Muscle of arm (tissue), 12 donors: Measurements from ENCODE around the gene GPR146. TPM values are rescaled to one million over a fixed set of nuclear protein-coding genes. Genes with fewer than 3 reads are reported as not detected.
"Not testable (repeated sequence)": the region's sequence is repeated elsewhere in the genome, so short reads cannot be mapped to it uniquely, and the experiment has no call there.

ENCODE experiments used
- DNase-seq: peaks from one replicate; pipeline ENCODE4 v3.0.0-alpha.2; 2013
- polyA plus RNA-seq, 12 donors: library from polyadenylated mRNA; unstranded; fragments of 120-200 nt; gene quantifications; one replicate each; pipeline ENCODE4 v1.2.1, GENCODE V29; 2013; ENCODE audit not compliant: insufficient read length in 12 of 12

Gene GPR146
- polyA plus RNA-seq, 12 donors, result 2.0 to 4.8 (median 3.3) TPM; not detected in 2

DNA sequence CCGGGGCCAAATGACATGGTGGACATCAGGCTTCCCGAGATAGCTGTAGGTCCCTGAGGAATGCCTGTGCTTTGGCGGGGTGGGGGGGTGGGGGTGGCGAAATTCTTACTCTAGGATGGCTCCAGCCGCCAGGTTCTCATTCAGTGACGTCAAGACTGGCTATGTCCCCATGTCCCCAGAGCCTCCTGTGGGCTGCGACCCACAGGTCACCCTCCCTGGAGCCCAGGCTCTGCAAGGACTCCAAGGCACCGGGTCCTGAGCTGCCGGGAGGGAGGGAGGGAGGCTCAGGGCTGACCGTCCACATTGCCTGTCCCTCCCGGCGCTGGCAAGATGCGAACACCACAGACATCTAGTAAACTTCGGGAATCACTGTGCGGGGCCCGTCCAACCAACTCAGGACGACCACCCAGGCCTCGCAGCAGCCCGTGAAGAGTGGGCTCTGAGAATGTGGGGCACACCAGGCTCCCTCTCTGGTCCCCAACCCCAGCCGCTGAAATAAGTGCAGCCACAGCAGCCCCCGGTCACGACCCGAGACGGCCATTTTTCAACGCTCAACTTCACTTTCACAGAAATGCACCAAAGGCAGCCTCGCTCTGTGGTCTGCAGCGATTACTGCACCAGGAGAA, 12.6 kb downstream of the GPR146 start:
- no peak for DNase-seq

GRCh38 chr7:1057416-1058291, 13.3 kb downstream of the GPR146 start:
- DNase-seq, result no peak

DNA sequence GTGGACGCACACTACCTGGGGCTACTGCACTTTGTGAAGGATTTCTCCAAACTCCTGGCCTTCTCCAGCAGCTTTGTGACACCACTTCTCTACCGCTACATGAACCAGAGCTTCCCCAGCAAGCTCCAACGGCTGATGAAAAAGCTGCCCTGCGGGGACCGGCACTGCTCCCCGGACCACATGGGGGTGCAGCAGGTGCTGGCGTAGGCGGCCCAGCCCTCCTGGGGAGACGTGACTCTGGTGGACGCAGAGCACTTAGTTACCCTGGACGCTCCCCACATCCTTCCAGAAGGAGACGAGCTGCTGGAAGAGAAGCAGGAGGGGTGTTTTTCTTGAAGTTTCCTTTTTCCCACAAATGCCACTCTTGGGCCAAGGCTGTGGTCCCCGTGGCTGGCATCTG, 14.0 kb downstream of the GPR146 start:
- no peak for DNase-seq

- no peak for DNase-seq
Measured at GRCh38 chr7:1058821-1059199, 14.5 kb downstream of the GPR146 start.

GRCh38 chr7:1059200-1060091, 15.1 kb downstream of the GPR146 start:
- no peak for DNase-seq

DNA sequence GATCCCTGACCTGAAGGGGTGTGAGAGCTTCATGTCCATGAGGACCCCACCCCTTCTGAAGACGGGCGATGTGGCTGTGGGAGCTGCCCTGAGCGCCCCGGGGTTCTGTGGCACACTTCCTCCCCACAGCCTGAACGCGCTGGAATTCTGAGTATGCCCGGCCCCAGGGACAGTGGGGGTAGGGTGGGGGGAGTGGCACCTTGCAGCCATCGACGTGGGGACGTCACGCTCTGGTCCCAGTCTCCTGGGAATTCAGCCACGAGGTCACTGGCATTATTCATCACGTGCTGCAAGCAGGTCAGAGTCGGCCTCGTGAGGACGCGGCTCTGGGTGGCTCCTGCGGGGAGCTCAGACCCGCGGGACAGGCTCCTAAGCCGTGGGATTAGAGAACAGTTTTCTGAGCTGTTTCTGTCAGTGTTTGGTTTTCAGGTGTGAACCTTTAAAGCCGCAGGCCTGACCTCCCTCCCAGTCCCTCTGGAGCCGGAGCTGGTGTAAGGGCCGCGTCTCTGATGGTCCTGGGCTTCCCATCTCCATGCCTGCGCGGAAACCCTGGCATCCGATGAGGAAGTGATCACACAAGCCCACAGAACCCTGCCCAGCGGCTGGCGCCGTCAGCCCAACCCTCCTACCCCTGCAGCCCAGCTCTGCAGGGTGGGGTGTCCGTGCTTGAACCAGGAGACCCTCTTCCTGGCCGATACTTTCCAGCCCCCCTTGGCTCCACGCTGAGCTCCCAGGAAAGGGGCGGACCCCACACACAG, 16.1 kb downstream of the GPR146 start:
- DNase-seq, result no peak

DNA sequence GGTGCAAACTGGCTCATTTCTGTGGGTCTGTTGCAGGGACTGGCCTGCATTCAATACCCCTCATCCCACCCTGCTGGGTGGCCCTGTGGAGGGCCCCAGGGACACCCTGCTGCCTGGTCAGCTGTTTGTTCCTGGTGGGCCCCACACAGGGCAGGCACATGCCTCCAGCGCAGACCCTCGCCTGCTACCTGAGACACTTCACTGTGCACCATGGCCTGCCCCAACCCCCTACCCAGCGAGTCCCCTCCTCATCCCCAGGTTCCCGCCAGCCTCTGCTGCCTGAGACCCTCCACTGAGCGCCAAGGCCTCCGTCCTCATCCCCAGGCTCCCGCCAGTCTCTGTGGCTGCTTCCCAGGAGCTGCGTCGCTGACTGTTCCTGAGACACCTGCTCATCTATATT, 16.8 kb downstream of the GPR146 start:
- DNase-seq, result no peak

DNA sequence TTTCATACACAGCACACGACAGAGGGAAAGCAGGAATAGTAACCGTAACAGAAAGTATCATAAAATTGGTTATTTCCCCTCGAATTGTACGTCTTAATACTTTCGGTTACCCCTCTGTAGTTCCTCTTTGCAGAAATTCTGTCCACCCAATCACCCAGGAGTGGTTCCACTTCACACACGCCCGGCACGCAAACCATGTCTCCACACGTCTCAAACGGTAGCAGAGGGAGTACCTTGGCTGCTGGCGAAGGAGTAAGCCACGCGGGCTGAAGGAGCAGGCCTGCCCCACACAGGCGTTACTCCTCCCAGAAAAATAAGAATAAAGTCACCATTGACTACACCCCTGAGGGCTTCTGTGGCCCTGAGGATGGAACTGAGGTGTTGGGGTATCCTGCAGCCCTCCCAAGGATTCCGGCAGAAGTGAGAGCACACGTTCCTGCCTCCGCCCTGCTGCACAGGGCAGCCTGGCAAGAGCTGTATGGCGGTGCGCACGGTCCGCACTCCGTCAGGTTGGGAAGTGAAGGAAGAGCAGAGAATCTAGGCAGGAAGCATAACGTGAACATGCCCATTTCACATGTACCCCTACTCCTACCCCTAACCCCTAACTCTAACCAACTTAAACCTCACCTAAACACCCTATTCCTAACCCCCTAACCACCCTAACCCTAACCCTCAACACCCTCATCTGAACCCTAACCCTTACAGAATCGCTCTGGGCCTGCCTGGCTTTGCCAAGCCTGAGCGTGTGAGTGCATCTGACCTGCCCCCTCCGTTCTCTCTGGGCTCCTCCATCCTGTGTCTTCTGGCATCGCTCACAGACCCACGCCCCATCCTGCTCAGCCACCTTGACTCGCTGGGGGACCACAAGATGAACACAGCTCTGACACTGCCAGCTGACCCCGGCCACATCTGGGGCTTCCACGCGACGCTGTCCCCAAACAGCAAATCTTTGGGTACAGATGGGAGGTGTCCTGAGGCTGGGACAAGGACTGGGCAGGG, 18.2 kb downstream of the GPR146 start:
- DNase-seq, result no peak

DNA sequence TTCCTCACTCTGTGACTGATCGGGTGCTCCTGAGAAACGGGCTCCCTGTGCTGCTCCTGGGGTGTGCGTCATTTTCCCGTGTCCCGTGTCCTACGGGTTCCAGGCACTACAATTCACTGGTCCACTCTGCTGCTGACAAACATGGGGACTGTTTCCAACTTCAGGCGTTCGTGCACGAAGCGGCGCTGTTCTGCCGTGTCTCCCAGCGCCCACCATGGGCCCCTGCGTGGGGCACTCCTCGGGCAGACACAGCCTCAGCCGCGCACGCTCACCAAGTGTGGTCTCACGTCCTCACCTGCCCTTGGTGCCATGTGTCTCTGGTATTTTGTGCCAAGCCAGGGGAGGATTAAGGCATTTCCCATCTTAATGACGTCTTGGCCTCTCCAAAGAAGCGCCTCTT, 19.0 kb downstream of the GPR146 start:
- no peak for DNase-seq

DNA sequence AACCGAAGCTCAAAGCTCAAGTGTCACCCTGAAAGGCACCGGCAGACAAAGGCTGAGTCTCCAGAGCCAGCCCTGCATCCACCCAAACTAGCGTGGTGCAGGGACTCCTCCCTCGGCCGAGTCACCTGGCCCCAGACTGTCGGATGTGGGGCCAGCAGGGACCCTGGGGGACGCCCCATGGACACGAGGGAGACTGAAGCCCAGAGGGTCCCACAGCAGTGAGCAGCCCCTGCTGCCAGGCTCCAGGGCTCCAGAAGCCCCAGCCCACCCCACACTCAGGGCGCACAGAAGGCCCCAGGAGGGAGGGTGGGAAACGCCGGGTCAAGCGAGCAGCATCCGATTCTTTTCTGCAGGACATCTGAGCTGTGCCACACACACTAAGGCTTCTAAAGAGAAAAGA, 20.2 kb downstream of the GPR146 start:
- no peak for DNase-seq

DNA sequence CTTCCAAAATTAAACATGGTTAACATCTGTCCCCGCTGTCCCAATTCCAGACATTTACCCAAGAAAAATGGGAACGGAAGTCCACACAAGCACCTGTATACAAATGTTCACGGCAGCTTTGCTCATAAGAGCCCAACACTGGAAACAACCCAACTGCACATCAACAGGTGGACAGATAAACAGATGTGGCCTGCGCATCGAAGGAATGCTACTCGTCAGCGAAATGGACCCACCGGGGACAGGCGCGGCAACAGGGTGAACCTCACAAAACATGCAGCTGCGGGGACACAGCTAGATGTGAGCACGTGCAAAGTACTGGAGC, 20.9 kb downstream of the GPR146 start:
- DNase-seq, result no peak

- DNase-seq, result peak; percentile 75
Measured at GRCh38 chr7:1065585-1066241, 21.4 kb downstream of the GPR146 start.

DNA sequence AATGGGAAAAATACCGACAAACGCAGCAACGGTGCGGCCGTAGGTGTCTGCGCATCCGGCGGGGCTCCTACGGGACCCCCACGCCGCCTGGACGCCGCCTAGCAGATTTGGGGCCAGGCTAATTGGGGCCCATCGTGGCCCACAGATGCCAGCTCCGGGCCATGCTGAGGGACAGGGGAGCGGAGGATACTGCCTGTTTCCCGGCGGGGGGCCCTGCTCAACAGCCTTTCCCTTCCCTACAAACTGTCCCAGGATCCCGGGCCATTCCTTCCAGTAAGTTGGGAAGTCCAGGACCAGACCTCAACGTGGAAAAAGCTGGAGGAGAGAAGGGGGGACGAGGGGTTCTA, 21.9 kb downstream of the GPR146 start:
- no peak for DNase-seq

DNA sequence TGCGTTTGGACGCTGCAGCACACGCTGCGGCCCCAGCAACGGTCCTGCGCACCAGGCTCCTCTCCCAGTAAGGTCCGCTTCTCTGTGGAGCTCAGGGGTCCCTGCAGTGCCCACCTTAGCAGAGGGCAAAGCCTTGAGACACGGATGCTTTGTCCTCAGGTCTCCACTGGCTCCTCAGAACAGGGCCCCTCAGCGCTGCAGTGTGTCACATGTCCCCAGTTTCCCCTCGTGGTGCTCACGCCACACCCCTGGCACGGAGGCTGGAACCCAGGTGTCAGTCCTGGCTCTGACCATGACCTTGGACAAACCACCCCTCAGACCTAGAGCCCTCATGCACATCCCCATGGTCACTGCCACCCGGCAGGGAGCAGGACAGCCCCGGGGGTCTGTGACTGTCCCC, 23.7 kb downstream of the GPR146 start:
- no peak for DNase-seq

GRCh38 chr7:1068619-1069018, 24.3 kb downstream of the GPR146 start:
- DNase-seq, result no peak

DNA sequence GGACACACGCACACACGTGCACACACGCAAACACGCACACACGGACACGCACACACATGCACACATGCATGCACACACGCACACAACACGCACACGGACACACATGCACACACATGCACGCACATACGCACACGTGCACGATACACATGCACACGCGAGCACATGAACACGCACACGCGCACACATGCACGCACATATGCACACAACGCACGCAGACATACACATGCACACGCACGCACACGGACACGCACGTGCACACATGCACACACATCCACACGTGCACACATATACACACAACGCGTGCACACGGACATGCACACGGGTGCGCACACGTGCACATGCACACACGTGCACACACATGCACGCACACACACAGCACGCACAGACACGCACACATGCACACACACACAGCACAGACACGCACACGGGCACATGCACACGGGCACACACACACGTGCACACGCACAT, 26.2 kb downstream of the GPR146 start:
- DNase-seq, result no peak

DNA sequence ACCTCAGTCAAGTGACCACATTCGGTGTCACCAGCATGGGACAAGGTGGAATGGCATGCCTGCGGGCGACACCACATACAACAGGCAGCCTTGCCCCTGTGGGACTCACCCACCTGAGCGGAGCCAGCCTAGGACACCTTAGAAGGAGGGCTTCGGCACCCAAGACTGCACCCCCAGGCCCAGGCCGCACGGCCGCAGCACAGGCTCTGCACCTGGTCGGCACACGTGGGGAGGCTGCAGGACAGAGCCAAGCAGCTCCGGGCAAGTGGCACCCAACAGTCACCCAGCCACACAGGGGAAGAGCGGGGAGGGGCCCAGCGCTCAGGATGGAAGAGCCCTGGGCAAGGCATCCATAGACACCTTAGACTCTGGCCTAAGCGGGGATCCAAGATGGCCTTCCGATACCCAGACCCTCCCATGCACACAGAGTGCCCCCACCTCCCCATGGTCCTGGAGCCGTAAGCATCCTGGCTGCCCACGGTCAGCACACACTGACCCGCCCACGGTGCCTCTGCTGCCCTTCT, 27.4 kb downstream of the GPR146 start:
- no peak for DNase-seq

DNA sequence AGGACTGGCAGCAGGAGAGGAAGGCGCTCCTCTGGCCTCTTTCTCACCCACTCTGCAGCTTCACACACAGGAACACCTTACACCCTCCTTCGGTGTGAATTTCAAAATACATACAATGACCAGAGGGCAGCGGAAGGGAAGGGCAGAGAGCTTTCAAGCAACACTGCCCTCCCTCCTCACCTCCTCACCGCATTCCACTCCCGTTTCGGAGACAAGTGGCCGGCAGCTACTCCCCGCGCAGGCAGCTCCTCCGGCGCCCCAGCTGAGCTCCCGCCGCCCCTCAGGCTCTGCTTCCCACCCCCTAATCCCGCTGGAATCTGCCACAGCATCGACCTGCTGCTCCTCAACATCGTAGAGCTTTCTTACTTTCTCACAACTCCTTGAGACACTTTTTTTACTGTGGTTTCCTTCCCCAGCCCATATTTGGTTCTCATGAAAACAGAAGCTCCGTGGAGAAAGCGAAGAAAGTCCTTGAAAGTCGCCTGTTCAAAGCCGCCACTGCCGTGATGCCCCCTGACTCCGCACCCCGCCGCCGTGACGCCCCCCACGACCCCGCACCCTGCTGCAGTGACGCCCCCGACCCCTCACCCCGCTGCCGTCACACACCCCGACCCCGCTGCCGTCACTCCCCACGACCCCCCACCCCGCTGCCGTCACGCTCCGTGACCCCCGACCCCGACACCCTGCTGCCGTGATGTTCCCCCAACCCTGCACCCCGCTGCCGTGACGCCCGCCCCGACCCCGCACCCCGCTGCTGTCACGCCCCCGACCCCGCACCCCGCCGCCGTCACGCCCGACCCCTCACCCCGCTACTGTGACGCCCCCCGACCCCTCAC, 29.0 kb downstream of the GPR146 start:
- no peak for DNase-seq

DNA sequence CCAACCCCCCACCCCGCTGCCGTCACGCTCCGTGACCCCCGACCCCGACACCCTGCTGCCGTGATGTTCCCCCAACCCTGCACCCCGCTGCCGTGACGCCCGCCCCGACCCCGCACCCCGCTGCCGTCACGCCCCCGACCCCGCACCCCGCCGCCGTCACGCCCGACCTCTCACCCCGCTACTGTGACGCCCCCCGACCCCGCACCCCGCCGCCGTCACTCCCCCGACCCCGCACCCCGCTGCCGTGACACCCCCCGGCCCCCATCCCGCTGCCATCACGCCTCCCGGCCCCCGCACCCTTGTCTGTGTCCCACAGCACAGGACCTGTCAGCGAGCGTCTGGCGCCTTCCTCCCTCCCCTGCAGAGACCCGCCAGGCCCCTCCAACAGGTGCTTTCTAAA, 29.7 kb downstream of the GPR146 start:
- DNase-seq, result not testable (repeated sequence)
